A549 (cell line): Measurements from ENCODE around the gene CHCHD6. TPM values are rescaled to one million over a fixed set of nuclear protein-coding genes. Genes with fewer than 3 reads are reported as not detected.

Source experiments
- ATAC-seq, 2 experiments: fragments of 200-7000 bp in 1 of 2; fragments of >200 bp in 1 of 2; cut with Nextera tagmentation in 1 of 2; cut with Tn5 transposase in 1 of 2; 3 replicates each; pipeline versions ENCODE4 v1.8.0 to v1.9.1; 2018 to 2020; ENCODE audit warnings: mild to moderate bottlenecking in 1 of 2, moderate library complexity in 1 of 2
- CTCF ChIA-PET: fragments of 300-600 bp; sonication (Branson Sonifier 250); formaldehyde crosslinking; extraction: SDS; loops from one replicate; lab custom pipeline; 2021; ENCODE audit warnings: antibody characterized with exemption, inconsistent platforms; lab: Yijun Ruan, JAX
- POLR2A ChIA-PET: fragments of 350-600 bp; formaldehyde crosslinking; extraction: SDS; loops from one replicate; lab custom pipeline; 2021; ENCODE audit warnings: antibody characterized with exemption, inconsistent platforms; lab: Yijun Ruan, JAX
- DNase-seq, 2 experiments: peaks; one replicate each; pipeline versions ENCODE4 v3.0.0 to v3.0.0-alpha.2; 2011 to 2016; ENCODE audit warnings: low read depth in 1 of 2, low spot score in 1 of 2
- FAIRE-seq: peaks from 2 replicates; lab custom pipeline; 2011; peaks lifted over from hg19 to GRCh38; lab: Jason Lieb, UNC
- H3K27ac ChIP-seq, 2 experiments: fragments of >200 bp; sonication (Bioruptor Twin); formaldehyde crosslinking; 3 replicates each; pipeline ENCODE4 v1.5.1; 2016 to 2017
- H3K4me1 ChIP-seq: fragments of >200 bp; sonication (Bioruptor Twin); formaldehyde crosslinking; 3 replicates; pipeline ENCODE4 v1.6.1; 2016
- H3K4me2 ChIP-seq: fragments of >200 bp; sonication (Bioruptor Twin); formaldehyde crosslinking; 3 replicates; pipeline ENCODE4 v1.6.1; 2016
- H3K4me3 ChIP-seq: fragments of >200 bp; sonication (Bioruptor Twin); formaldehyde crosslinking; 3 replicates; pipeline ENCODE4 v1.5.1; 2016
- H3K9me3 ChIP-seq: fragments of >200 bp; sonication (Bioruptor Twin); formaldehyde crosslinking; 3 replicates; pipeline ENCODE4 v1.6.1; 2016
- ATOH8 ChIP-seq: fragments of 250-450 bp; sonication (Bioruptor Pico); IDR thresholded peaks from 2 replicates; pipeline ENCODE4 v1.5.0; 2020; ENCODE audit warnings: low read depth, mild to moderate bottlenecking, moderate library complexity
- CBX8 ChIP-seq: fragments of 200-600 bp; sonication (generic); IDR thresholded peaks from 2 replicates; pipeline ENCODE4 v1.6.1; 2016
- CHD2 ChIP-seq: fragments of 150-350 bp; IDR thresholded peaks from 2 replicates; pipeline ENCODE4 v1.6.1; 2014; ENCODE audit warnings: low read length; ENCODE audit not compliant: partially characterized antibody
- EHMT2 ChIP-seq: fragments of 200-600 bp; sonication (generic); IDR thresholded peaks from 2 replicates; pipeline ENCODE4 v1.6.1; 2016; ENCODE audit warnings: antibody characterized with exemption, low read depth, mild to moderate bottlenecking, moderate library complexity
- ESRRA ChIP-seq: fragments of 150-350 bp; IDR thresholded peaks from 2 replicates; pipeline ENCODE4 v1.6.1; 2014; ENCODE audit warnings: mild to moderate bottlenecking, low read length, borderline replicate concordance
- FOSB ChIP-seq: fragments of 250-450 bp; sonication (Bioruptor Pico); IDR thresholded peaks from 2 replicates; pipeline ENCODE4 v1.5.0; 2020; ENCODE audit warnings: mild to moderate bottlenecking, moderate library complexity
- HOXA7 ChIP-seq: fragments of 250-450 bp; sonication (Bioruptor Pico); IDR thresholded peaks from 2 replicates; pipeline ENCODE4 v1.5.0; 2020; ENCODE audit warnings: mild to moderate bottlenecking, moderate library complexity
- MAZ ChIP-seq: fragments of 150-350 bp; IDR thresholded peaks from 2 replicates; pipeline ENCODE4 v1.6.1; 2014; ENCODE audit warnings: antibody characterized with exemption, low read depth, low read length, borderline replicate concordance
- RAD21 ChIP-seq, 2 experiments: fragments of >200 bp in 1 of 2; sonication (Bioruptor Twin) in 1 of 2; formaldehyde crosslinking in 1 of 2; IDR thresholded peaks in 1 of 2; conservative IDR thresholded peaks in 1 of 2; 2 replicates in 1 of 2; 3 replicates in 1 of 2; pipeline ENCODE4 v1.6.1; 2012 to 2018; ENCODE audit warnings: inconsistent platforms in 1 of 2
- RARB ChIP-seq: fragments of 250-450 bp; sonication (Bioruptor Pico); IDR thresholded peaks from 2 replicates; pipeline ENCODE4 v1.8.0; 2021; ENCODE audit warnings: mild to moderate bottlenecking, moderate library complexity
- REST ChIP-seq: fragments of 200-600 bp; sonication (generic); IDR thresholded peaks from 2 replicates; pipeline ENCODE4 v1.6.1; 2016; ENCODE audit warnings: antibody characterized with exemption, mild to moderate bottlenecking, moderate library complexity
- TP53 ChIP-seq: fragments of 250-450 bp; sonication (Bioruptor Pico); IDR thresholded peaks from 2 replicates; pipeline ENCODE4 v1.5.0; 2021; ENCODE audit warnings: mild to moderate bottlenecking, moderate library complexity
- ZC3H11A ChIP-seq: fragments of 450-650 bp; IDR thresholded peaks from 2 replicates; pipeline ENCODE4 v1.6.1; 2014; ENCODE audit warnings: antibody characterized with exemption, mild to moderate bottlenecking
- WGBS: methylation state at CpG from one replicate; pipeline ENCODE4 v1.1.6; 2017; ENCODE audit errors: missing lambda C conversion rate; 5-methylcytosine and 5-hydroxymethylcytosine counted together
- polyA plus RNA-seq, 4 experiments: library from polyadenylated mRNA; depleted of rRNA in 3 of 4; stranded (reverse); fragments of >200 nt; fragmentation: RNase III in 1 of 4; extraction: RNeasy Plus Mini Kit Qiagen cat#74134 plus additional on column Dnase treatment in 1 of 4; gene quantifications; 2 replicates in 3 of 4; 3 replicates in 1 of 4; pipeline ENCODE4 v1.2.3, GENCODE V29; 2011 to 2017
- TF ChIP-seq, protein P1 (sequence below): fragments of 250-450 bp; sonication (Bioruptor Pico); IDR thresholded peaks from 2 replicates; pipeline ENCODE4 v1.5.0; 2021; ENCODE audit warnings: mild to moderate bottlenecking, moderate library complexity, borderline replicate concordance

The CHCHD6 gene
- polyA plus RNA-seq, 2 of the 4 experiments (the other 2 are of a cell fraction) = 15.0 to 18.1 TPM

DNA sequence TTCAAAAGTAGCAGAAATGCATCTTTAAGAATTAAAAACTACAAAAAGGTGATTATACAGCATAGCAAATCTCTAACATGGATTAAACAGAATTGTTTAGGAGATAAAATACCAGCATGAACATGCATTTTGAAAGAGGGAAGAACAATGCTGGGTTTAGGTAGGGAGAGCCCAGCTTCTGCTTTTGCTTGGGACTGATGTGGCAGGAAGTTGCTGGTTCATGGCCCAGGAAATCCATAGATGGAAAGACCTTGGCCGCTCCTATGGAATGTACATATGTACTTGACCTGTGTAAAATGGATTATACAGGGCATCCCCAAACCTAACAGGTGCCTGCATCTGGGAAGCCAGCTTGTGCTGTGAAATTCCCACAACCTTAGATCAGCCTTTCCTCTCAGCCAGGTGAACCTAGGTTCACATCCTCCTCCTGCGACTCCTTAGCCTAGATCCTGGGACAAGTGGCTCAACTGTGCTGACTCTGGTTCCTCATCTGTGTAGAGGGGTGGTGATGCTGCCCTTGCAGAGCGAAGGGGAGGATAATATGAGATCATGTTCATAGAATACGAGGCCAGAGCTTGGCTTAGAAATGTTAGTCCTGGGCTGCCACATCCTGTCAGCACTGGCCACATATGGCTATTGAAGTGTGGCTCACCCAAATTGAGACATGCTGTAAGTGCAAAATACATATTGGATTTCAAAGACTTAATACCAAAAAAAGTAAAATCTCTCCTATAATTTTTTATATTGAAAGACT lies 231.9 kb downstream of the CHCHD6 start:
- Histone ChIP-seq H3K4me1 (no peaks in the 10 kb centered on the region), H3K4me3 (no peak overlapping the region), H3K9me3 (no peaks in the 10 kb centered on the region), H3K27ac (no peak overlapping the region)
- POLR2A ChIA-PET = no interaction called here
- ATAC-seq = no peak
- FAIRE-seq = no peak
- TF ChIP-seq ATOH8 (CRISPR knock-in tag) (no peak), CHD2 (no peak), HOXA7 (CRISPR knock-in tag) (no peak), TP53 (CRISPR knock-in tag) (no peak), EHMT2 (no peak), CBX8 (no peak), FOSB (CRISPR knock-in tag) (no peak), RARB (CRISPR knock-in tag) (no peak), ESRRA (no peak), ZC3H11A (no peak), MAZ (no peak), REST (no peak)
- TF ChIP-seq, protein P1, sequence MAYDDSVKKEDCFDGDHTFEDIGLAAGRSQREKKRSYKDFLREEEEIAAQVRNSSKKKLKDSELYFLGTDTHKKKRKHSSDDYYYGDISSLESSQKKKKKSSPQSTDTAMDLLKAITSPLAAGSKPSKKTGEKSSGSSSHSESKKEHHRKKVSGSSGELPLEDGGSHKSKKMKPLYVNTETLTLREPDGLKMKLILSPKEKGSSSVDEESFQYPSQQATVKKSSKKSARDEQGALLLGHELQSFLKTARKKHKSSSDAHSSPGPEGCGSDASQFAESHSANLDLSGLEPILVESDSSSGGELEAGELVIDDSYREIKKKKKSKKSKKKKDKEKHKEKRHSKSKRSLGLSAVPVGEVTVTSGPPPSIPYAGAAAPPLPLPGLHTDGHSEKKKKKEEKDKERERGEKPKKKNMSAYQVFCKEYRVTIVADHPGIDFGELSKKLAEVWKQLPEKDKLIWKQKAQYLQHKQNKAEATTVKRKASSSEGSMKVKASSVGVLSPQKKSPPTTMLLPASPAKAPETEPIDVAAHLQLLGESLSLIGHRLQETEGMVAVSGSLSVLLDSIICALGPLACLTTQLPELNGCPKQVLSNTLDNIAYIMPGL = no peak
- TF ChIP-seq, all 56 proteins: peak for 0
- DNase-seq = no peak
- WGBS = 92% methylated on average over 4 of the region's 4 CpGs
- CTCF ChIA-PET = interaction anchor here (0.6 to 2.0 kb wide), 2 partner anchors 184 to 568 kb away, joined by 3 to 6 read pairs; no protein-coding TSS in a partner anchor
- no peak overlapping the region for H3K4me2 ChIP-seq

- Histone ChIP-seq H3K9me3 (no peaks in the 10 kb centered on the region), H3K4me2 (no peak overlapping the region), H3K27ac (no peak overlapping the region), H3K4me3 (no peak overlapping the region), H3K4me1 (no peaks in the 10 kb centered on the region)
- POLR2A ChIA-PET = no interaction called here
- DNase-seq = no peak
- WGBS = 91% methylated on average over 6 of the region's 6 CpGs
- ATAC-seq = no peak
- FAIRE-seq = no peak
- CTCF ChIA-PET = interaction anchor here (1.1 to 2.0 kb wide), 2 partner anchors 46 to 185 kb away, joined by 4 to 6 read pairs; partner anchors contain the start of gene PLXNA1
- no peak for TF ChIP-seq RAD21 (conservative IDR thresholded peaks at IDR 0.05 in 1 of 2, IDR thresholded peaks at IDR 0.05 in 1 of 2)
- TF ChIP-seq, all 56 proteins: peak for 0
These were observed 232.9 kb downstream of the CHCHD6 start for GRCh38 chr3:126936853-126937425.
